GM19023 (cell line): ENCODE data around the gene C7orf25.
A peak's percentile ranks its signal among the peaks of the same experiment; 100 is the strongest.

Experiments
- ATAC-seq: cut with Tn5 transposase; IDR thresholded peaks from one replicate; pipeline ENCODE4 v1.9.1; 2021; ENCODE audit warnings: mild to moderate bottlenecking, moderate library complexity; ENCODE audit not compliant: unreplicated experiment

Gene C7orf25

DNA sequence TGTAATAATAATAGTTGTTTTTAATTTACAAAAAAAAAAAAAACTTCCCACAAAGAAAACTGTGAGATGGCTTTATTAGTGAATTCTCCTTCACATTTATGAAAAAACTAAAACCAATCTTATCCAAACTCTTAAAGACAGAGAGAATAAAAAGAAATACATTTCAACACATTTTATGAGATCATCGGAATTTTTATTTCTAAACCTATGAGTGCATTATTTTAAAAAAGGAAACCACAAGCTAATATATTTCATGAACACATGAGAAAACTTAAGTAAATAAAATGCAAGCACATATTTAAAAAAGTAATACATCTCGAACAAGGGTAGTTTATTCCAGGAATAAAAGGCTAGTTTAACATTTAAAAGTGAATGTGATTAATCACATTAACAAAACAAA, 31.5 kb downstream of the C7orf25 start:
- ATAC-seq, result no peak

DNA sequence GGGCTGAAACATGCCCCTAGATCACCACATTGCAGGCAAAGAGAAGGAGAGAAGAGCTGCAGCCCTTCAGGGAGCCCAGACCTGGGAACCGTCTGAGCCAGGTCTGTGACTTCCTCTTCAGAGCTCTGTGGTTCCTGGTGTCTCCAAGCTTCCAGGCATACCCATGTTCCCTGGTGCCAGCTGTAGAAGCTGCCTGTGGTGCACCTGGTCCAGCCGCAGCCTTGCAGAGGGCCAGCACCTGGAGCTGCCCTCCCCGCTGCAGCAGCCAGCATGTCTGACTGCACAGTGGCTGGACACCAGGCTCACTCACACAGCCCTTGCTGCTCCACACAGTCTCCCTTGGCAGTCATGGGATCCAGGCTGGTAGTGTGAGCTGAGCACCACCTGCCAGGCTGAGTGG, 33.6 kb downstream of the C7orf25 start:
- no peak for ATAC-seq

DNA sequence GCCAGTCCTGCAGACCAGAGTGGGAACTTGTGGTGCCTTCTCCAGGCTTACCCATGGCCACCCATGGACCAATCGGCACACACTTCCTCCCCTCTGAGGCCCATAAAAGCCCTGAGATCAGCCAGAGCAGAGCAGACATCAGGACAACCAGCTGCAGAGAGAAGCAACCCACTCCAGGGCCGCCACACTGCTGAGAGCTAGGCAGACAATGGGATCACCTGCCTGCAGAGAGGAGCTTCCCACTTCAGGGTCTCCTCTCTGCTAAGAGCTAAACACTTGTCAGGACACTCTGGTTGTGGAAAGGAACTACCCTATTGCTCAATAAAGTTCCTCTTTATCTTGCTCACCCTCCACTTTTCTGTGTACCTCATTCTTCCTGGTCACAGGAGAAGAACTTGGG, 34.0 kb downstream of the C7orf25 start:
- ATAC-seq, result no peak

DNA sequence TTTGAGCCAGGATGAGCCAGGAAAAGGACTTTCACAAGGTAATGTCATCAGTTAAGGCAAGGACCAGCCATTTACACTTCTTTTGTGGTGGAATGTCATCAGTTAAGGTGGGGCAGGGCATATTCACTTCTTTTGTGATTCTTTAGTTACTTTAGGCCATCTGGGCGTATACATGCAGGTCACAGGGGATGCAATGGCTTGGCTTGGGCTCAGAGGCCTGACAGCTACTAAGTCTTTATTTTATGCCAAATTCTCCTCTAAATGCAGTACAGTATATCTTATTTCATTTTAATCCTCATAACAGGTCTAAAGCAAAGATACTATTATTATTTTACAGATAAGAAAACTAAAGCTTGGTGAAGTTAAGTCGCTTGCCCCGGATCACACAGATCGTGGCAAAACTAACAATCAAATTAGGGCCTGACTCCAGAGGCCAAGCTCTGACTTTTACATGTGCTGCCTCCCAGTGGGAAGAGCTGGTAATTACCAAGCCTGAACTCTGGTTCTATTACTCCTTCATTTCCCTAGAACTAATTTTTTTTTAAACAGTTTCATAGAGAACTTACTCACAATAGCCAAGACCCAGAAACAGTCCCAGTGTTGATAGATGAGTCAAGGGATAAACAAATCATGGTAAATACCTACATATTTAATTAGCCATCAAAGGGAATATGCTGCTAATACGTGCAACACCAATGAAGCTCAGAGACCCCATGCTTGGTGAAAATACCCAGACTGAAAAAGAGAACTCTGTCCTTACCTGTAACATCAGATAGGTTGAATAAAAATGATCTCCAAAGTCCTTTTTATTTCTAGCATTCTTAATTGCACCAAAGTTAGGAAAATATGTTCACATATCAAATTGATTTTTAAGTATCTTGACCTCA, 35.4 kb downstream of the C7orf25 start:
- ATAC-seq, result no peak

DNA sequence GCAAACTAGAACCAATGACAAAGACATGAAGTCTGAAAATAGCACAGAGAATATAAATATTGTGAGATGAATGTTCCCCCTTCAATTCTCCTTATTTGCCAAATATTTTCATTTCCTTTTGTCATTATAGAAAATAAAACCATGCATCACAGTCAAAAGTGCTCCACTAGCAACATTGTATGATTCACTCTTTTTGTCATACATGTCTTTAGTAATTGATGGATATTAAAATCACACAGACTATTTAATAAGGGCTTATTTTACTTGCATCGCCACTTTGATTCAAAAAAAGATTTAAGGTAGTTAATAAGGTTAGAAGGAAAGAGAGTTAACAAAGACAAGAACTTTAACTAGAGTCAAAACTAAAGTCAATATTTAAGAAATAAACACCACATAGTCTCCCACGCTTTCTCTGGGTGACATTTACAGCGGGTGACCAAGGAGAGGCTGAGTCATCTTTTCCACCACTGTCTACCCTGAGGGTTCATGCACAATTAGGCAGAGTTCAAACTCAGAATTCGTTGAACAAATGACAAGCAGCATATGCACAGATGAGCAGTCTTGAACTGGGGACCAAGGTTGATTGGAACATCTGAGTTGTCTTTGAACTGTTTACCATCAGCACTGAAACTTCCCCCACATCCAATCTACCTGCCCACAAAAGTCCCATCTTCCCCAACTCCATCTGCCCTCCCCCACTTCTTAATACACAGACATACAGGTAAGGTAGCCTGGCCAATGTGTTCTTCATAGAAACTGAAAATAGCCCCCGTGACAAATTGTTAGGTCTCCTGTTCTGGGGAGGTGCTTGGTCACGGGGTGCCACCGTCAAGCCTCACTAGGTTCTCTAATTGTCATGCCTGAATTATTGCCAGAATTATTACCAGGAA, 42.5 kb downstream of the C7orf25 start:
- peak; percentile 98 for ATAC-seq

DNA sequence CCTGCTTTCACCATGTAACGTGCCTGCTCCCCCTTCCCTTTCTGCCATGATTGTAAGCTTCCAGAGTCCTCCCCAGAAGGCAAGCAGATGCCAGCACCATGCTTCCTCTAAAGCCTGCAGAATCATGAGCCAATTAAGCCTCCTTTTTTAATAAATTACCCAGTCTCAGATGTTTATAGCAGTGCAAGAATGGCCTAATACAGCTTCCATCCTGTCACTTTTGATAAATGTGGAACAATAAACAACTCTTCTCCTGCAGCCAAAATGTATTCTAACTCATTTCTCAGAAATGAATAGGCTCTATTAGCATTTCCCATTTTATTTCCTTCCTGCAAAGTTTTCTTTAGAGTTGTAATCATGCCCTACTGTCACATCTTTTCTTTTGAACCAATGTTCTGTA, 43.4 kb downstream of the C7orf25 start:
- no peak for ATAC-seq
